Panc1 (cell line): ENCODE measurements around the gene AFF3. TPM values are rescaled to one million over a fixed set of nuclear protein-coding genes. Genes with fewer than 3 reads are reported as not detected.

Source experiments
- ATAC-seq: fragments of 200-7000 bp; cut with Tn5 transposase; 2 replicates; pipeline ENCODE4 v1.9.1; 2020; ENCODE audit warnings: mild to moderate bottlenecking, moderate library complexity
- BruUV-seq: library from RNA; stranded (reverse); fragments of 400-500 nt; replicated peaks from 2 replicates; lab custom pipeline; 2021; lab: Mats Ljungman, UMichigan
- CTCF ChIA-PET: fragments of 300-600 bp; sonication (Branson Sonifier 250); formaldehyde crosslinking; loops from one replicate; lab custom pipeline; 2022; ENCODE audit warnings: antibody characterized with exemption; lab: Charles Lee
- POLR2A ChIA-PET: fragments of 300-600 bp; sonication (Branson Sonifier 250); formaldehyde crosslinking; loops from one replicate; lab custom pipeline; 2022; ENCODE audit warnings: antibody characterized with exemption; lab: Charles Lee
- DNase-seq: peaks from one replicate; pipeline ENCODE4 v3.0.0-alpha.2; 2010; ENCODE audit warnings: low read depth, low spot score
- H3K27ac ChIP-seq: 2 replicates; pipeline ENCODE4 v1.5.1; 2011; ENCODE audit warnings: mild to moderate bottlenecking, low read length, inconsistent platforms
- H3K27me3 ChIP-seq: fragments of 200-500 bp; sonication (Bioruptor generic); 2 replicates; pipeline ENCODE4 v1.6.0; 2014; ENCODE audit warnings: low read length, inconsistent platforms; ENCODE audit not compliant: control insufficient read depth, insufficient read depth
- H3K36me3 ChIP-seq: fragments of 200-500 bp; sonication (Bioruptor generic); 2 replicates; pipeline ENCODE4 v1.5.1; 2014; ENCODE audit warnings: inconsistent platforms, mild to moderate bottlenecking, low read length, moderate library complexity; ENCODE audit not compliant: control insufficient read depth, insufficient read depth
- H3K4me1 ChIP-seq: 2 replicates; pipeline ENCODE4 v1.5.1; 2011; ENCODE audit warnings: inconsistent platforms, mild to moderate bottlenecking, low read length, moderate library complexity; ENCODE audit not compliant: control insufficient read depth, insufficient read depth
- H3K4me3 ChIP-seq, 2 experiments: 2 replicates each; pipeline ENCODE4 v1.5.1; 2011 to 2012; ENCODE audit warnings: low read depth in 2 of 2, low read length in 2 of 2, mild to moderate bottlenecking in 2 of 2, inconsistent platforms in 1 of 2, moderate library complexity in 1 of 2
- H3K9me3 ChIP-seq: fragments of 200-500 bp; sonication (Bioruptor generic); 2 replicates; pipeline ENCODE4 v1.5.1; 2014; ENCODE audit warnings: low read depth, mild to moderate bottlenecking, inconsistent platforms, low read length, moderate library complexity; ENCODE audit not compliant: control insufficient read depth, insufficient read depth
- POLR2AphosphoS5 ChIP-seq: IDR thresholded peaks from 2 replicates; pipeline ENCODE4 v1.6.1; 2012; ENCODE audit warnings: mild to moderate bottlenecking, low read depth, low read length, moderate library complexity
- REST ChIP-seq, 2 experiments: IDR thresholded peaks; 2 replicates each; pipeline ENCODE4 v1.6.1; 2011 to 2012; ENCODE audit warnings: low read depth in 2 of 2, control low read depth in 1 of 2, low read length in 1 of 2, mild to moderate bottlenecking in 1 of 2, moderate library complexity in 1 of 2; ENCODE audit not compliant: insufficient read depth in 1 of 2
- SIN3A ChIP-seq: IDR thresholded peaks from 2 replicates; pipeline ENCODE4 v1.6.1; 2012; ENCODE audit warnings: low read depth, mild to moderate bottlenecking, low read length, moderate library complexity, borderline replicate concordance; ENCODE audit not compliant: insufficient read depth
- TCF7L2 ChIP-seq: IDR thresholded peaks from 2 replicates; pipeline ENCODE4 v1.6.1; 2011; ENCODE audit warnings: mild to moderate bottlenecking, low read depth, low read length, inconsistent platforms
- in situ Hi-C: cut with HindIII; loops from 2 replicates; pipeline ENCODE4 v1.10.0; 2016; ENCODE audit warnings: low sequenced_read_pairs, low pct_unique_long_range_greater_than_20kb
- intact Hi-C: fragments of 100-400 bp; cut with micrococcal nuclease; formaldehyde crosslinking; loops from one replicate; pipeline ENCODE4 v1.10.0; 2022; ENCODE audit not compliant: unreplicated experiment
- total RNA-seq: library from RNA; stranded (reverse); gene quantifications from one replicate; pipeline ENCODE4 v1.2.1, GENCODE V29; 2021; ENCODE audit not compliant: unreplicated experiment
- TF ChIP-seq, protein P1 (sequence below): fragments of 450-650 bp; IDR thresholded peaks from 2 replicates; pipeline ENCODE4 v1.5.1; 2017; ENCODE audit warnings: mild to moderate bottlenecking

The AFF3 gene
- total RNA-seq, 1 experiment from 2014 or later: 2.2 TPM

DNA sequence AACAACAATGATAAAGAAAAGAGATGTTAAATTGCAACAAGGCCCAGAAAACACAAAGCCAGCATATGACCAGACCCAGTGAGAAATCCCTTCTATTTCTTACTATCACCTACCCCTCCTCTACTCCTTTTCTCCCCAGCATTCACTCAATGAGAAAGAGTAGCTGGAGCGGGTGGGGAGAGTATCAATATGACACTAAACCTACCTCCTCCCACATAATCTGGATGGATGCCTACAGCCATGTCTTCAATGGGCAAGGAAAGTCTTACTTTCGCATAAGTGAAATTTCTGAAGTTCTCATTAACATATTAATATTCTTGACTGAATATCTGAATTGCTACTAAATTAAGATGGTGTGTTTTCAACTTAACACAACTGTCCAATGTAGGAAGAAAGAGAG, 78.2 kb downstream of the AFF3 start:
- no peak for DNase-seq
- intact Hi-C loops: no loop called here
- in situ Hi-C loops: no loop called here
- TF ChIP-seq TCF7L2 (no peak), POLR2AphosphoS5 (no peak), REST (IDR thresholded peaks at IDR 0.05; ENCODE audit: insufficient read depth in 1 of 2, low read depth in 2 of 2, low read length in 1 of 2) (no peak), SIN3A (no peak)
- Histone ChIP-seq H3K4me3 (no peak overlapping the region), H3K27me3 (peaks cover 6% of the 10 kb centered on the region; the same call in 1 of the 2 replicates), H3K27ac (no peak overlapping the region), H3K4me1 (no peaks in the 10 kb centered on the region), H3K9me3 (no peaks in the 10 kb centered on the region), H3K36me3 (no peaks in the 10 kb centered on the region)
- ATAC-seq: no peak
- POLR2A ChIA-PET: no interaction called here
- no TSS peak for BruUV-seq
- CTCF ChIA-PET: no interaction called here

DNA sequence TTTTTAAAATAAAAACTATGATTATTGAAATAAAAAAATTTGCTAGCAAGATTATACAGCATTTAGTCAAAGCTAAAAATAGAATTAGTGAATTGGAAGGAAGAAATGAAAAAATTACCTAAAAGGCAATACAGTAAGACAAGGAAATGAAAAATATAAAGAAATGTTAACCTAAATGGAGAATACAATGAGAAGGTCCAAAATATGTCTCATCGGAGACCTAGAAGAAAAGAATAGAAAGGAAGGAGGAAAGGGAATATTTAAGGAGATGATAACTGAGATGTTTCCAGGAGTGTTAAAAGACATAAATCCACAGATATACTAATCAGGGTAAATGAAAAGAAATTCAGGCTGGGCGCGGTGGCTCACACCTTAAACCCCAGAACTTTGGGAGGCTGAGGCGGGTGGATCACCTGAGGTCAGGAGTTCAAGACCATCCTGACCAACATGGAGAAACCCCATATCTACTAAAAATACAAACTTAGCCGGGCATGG, 78.9 kb downstream of the AFF3 start:
- in situ Hi-C loops: no loop called here
- ChIA-PET CTCF (no interaction called here), POLR2A (no interaction called here)
- H3K27me3 ChIP-seq: peaks cover 6% of the 10 kb centered on the region; the same call in 1 of the 2 replicates
- H3K9me3 ChIP-seq: no peaks in the 10 kb centered on the region
- H3K27ac ChIP-seq: no peak overlapping the region
- H3K4me3 ChIP-seq: no peak overlapping the region
- ATAC-seq (no peak), DNase-seq (no peak)
- intact Hi-C loops: no loop called here
- TF ChIP-seq SIN3A: no peak
- no peak for TF ChIP-seq POLR2AphosphoS5
- TF ChIP-seq, protein P1, sequence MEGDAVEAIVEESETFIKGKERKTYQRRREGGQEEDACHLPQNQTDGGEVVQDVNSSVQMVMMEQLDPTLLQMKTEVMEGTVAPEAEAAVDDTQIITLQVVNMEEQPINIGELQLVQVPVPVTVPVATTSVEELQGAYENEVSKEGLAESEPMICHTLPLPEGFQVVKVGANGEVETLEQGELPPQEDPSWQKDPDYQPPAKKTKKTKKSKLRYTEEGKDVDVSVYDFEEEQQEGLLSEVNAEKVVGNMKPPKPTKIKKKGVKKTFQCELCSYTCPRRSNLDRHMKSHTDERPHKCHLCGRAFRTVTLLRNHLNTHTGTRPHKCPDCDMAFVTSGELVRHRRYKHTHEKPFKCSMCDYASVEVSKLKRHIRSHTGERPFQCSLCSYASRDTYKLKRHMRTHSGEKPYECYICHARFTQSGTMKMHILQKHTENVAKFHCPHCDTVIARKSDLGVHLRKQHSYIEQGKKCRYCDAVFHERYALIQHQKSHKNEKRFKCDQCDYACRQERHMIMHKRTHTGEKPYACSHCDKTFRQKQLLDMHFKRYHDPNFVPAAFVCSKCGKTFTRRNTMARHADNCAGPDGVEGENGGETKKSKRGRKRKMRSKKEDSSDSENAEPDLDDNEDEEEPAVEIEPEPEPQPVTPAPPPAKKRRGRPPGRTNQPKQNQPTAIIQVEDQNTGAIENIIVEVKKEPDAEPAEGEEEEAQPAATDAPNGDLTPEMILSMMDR: no peak
- TF ChIP-seq TCF7L2: no peak
- TF ChIP-seq REST (IDR thresholded peaks at IDR 0.05; ENCODE audit: insufficient read depth in 1 of 2, low read depth in 2 of 2, low read length in 1 of 2): no peak
- H3K36me3 ChIP-seq: no peaks in the 10 kb centered on the region
- no peaks in the 10 kb centered on the region for H3K4me1 ChIP-seq
- BruUV-seq: no TSS peak
